ENCODE results near the gene SFMBT2.
"Not testable (repeated sequence)": the region's sequence is repeated elsewhere in the genome, so short reads cannot be mapped to it uniquely, and the experiment has no call there.

Gene SFMBT2

DNA sequence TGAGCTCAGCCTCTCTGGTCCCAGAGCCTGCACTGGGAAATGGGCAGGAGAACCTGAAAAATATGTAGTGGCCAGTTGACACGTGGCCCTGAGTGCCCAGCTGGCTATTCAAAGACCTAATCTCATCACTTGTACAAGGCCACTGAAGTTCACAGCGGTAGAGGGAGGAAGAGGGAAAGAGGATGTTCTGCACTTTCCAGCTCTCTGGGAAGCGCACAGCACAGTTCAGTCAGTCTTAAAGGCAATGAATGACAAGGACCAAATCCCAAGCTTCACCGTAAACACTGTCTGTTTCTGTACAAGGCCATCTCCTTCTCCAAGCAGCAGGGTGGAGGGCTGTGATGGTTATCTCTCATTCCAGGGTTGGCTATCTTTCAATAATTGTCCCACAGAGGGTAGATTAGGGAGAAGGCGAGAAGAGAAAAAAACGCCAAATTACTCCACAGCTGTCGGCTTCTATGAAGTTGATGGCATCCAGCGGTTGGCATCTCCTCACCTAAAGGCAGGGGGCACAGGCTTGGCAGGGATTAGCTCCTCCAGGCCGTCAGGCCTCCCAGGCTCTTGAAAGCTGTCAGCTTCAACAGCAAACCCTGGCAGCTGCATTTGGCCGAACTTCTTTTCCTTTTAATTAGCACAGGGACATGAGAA is 10.6 kb downstream of the SFMBT2 start:
- no peaks in the 10 kb centered on the region for H3K4me1 ChIP-seq (ENCODE audit: control insufficient read depth, insufficient read depth, low read length, unreplicated experiment)
- H2AFZ ChIP-seq (ENCODE audit: low read length, unreplicated experiment): no peak overlapping the region
- H3K36me3 ChIP-seq (ENCODE audit: insufficient read depth, low read length): no peaks in the 10 kb centered on the region
- no peaks in the 10 kb centered on the region for H3K27me3 ChIP-seq (ENCODE audit: insufficient read depth, low read length)
- H3K27ac ChIP-seq (ENCODE audit: low read depth, low read length): no peak overlapping the region
- H3K79me2 ChIP-seq (ENCODE audit: control insufficient read depth, insufficient read depth, low read length, unreplicated experiment): no peaks in the 10 kb centered on the region
- no peak overlapping the region for H3K4me3 ChIP-seq (ENCODE audit: low read depth, low read length)

DNA sequence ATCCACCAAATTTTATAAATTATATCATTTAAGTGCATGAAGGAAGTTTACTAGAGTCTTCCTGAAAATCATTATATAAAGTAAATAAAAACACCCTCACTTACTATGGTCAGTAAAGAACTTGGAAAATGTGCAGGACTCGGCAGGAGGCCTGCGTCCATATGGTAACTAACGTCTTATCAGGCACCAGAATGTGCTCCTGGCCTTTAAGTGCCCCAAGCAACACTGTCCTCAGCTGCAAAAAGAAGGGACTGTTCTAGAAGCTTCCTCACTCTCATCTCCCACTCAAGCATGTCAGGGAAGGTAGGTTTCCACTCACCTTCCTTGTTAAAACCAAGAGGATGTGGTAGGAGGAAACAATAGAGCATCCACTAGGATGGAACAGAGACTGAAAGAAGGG is 11.3 kb downstream of the SFMBT2 start:
- Histone ChIP-seq H3K4me1 (ENCODE audit: control insufficient read depth, insufficient read depth, low read length, unreplicated experiment) (no peaks in the 10 kb centered on the region), H3K27me3 (ENCODE audit: insufficient read depth, low read length) (no peaks in the 10 kb centered on the region), H3K27ac (ENCODE audit: low read depth, low read length) (no peak overlapping the region), H3K4me3 (ENCODE audit: low read depth, low read length) (no peak overlapping the region), H2AFZ (ENCODE audit: low read length, unreplicated experiment) (no peak overlapping the region), H3K36me3 (ENCODE audit: insufficient read depth, low read length) (no peaks in the 10 kb centered on the region), H3K79me2 (ENCODE audit: control insufficient read depth, insufficient read depth, low read length, unreplicated experiment) (no peaks in the 10 kb centered on the region)

DNA sequence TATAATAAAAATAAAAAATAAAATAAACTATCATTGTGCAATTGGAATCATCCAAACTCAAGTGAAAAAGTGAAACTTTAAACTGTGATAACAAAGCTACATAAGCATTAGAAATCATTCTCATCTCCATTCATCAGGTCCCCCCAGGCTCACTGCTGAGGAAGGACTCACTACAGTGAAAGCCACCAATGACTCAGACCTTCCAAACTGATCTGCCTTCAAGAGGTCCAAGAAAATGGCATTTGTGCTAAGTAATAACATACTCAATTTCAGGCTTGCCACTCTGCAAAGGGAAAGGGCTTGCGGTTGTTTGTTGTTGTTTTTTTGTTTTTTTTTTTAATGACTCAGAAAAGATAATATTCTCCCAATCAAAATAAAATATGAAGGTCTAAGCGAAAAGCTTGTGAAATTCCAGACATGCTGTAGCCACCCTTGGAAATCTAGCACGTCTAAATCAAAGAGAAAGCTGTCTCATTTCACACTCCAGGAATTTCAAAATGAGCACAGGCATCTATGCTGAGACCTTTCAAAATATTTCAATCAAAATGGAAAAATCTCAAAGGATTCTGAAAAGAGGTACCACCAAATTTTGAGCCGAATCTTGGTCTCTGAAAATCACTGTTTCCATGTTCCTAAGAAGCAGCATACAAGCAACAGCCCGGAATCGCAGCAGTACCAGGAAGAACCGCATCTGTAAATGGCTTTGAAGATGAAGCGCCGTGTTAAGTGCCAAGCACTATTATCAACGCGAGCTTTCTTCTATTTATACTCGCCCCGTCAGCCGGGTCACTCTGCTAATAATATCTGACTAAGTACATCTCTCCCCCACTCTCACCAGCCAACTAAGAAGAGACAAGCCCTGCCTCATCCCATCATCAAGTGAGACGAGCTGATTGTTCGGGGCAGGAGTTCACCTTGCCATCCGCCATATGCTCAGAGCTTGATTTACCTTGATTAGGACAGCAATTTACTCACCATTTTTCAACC is 13.5 kb downstream of the SFMBT2 start:
- Histone ChIP-seq H3K79me2 (ENCODE audit: control insufficient read depth, insufficient read depth, low read length, unreplicated experiment) (no peaks in the 10 kb centered on the region), H2AFZ (ENCODE audit: low read length, unreplicated experiment) (no peak overlapping the region), H3K36me3 (ENCODE audit: insufficient read depth, low read length) (no peaks in the 10 kb centered on the region), H3K27ac (ENCODE audit: low read depth, low read length) (no peak overlapping the region), H3K4me3 (ENCODE audit: low read depth, low read length) (no peak overlapping the region), H3K4me1 (ENCODE audit: control insufficient read depth, insufficient read depth, low read length, unreplicated experiment) (no peaks in the 10 kb centered on the region), H3K27me3 (ENCODE audit: insufficient read depth, low read length) (no peaks in the 10 kb centered on the region)

DNA sequence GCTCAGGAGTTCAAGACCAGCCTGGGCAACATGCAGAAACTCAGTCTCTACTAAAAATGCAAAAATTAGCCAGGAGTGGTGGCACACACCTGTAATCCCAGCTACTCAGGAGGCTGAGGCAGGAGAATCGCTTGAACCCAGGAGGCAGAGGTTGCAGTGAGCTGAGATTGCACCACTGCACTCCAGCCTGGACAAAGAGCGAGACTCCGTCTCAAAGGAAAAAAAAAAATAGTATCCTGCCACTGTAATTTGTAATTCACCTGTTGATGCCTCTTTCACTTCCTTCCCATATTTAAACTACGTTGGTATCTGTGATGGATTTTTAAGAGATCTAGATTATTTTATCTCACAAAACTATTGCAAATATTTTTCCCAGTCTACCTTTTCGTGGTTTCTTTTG is 18.5 kb downstream of the SFMBT2 start:
- H3K4me3 ChIP-seq (ENCODE audit: low read depth, low read length); H3K27ac ChIP-seq (ENCODE audit: low read depth, low read length); H3K79me2 ChIP-seq (ENCODE audit: control insufficient read depth, insufficient read depth, low read length, unreplicated experiment); H3K27me3 ChIP-seq (ENCODE audit: insufficient read depth, low read length); H3K4me1 ChIP-seq (ENCODE audit: control insufficient read depth, insufficient read depth, low read length, unreplicated experiment); H3K36me3 ChIP-seq (ENCODE audit: insufficient read depth, low read length); H2AFZ ChIP-seq (ENCODE audit: low read length, unreplicated experiment): not testable (repeated sequence)

DNA sequence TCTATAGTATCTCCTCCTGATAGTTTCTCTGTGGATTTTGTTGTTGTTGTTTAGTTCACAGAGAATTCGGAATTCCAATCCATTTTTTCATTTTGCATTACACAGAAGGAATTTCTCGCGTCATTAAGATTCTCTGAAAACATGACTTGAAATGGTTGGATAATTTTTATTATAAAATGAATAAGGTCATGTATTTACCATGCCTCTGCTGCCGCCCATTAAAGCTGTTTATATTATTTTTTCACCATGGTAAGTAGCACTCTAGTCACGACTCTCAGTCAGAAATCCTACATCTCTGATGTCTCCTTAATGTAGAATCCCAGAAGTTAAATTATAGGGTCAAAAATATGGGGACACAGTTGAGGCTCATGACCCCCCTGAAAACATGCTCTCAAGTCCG is 19.1 kb downstream of the SFMBT2 start:
- H3K27me3 ChIP-seq (ENCODE audit: insufficient read depth, low read length): no peaks in the 10 kb centered on the region
- no peak overlapping the region for H2AFZ ChIP-seq (ENCODE audit: low read length, unreplicated experiment)
- no peaks in the 10 kb centered on the region for H3K79me2 ChIP-seq (ENCODE audit: control insufficient read depth, insufficient read depth, low read length, unreplicated experiment)
- no peak overlapping the region for H3K4me3 ChIP-seq (ENCODE audit: low read depth, low read length)
- H3K36me3 ChIP-seq (ENCODE audit: insufficient read depth, low read length): no peaks in the 10 kb centered on the region
- no peak overlapping the region for H3K27ac ChIP-seq (ENCODE audit: low read depth, low read length)
- no peaks in the 10 kb centered on the region for H3K4me1 ChIP-seq (ENCODE audit: control insufficient read depth, insufficient read depth, low read length, unreplicated experiment)

DNA sequence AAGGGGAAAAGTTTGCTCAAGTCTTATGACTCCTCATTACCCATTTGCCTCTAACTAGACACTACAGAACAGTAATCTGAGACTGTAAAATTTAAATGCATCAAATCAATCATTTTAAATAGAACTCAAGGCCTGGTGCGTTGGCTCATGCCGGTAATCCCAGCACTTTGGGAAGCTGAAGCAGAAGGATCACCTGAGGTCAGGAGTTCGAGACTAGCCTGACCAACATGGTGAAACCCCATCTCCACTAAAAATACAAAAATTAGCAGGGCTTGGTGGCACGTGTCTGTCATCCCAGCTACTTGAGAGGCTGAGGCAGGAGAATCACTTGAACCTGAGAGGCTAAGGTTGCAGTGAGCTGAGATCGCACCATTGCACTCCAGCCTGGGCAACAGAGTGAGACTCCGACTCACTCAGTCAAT is 20.1 kb downstream of the SFMBT2 start:
- not testable (repeated sequence) for H3K79me2 ChIP-seq (ENCODE audit: control insufficient read depth, insufficient read depth, low read length, unreplicated experiment); H3K4me3 ChIP-seq (ENCODE audit: low read depth, low read length); H3K27ac ChIP-seq (ENCODE audit: low read depth, low read length); H3K36me3 ChIP-seq (ENCODE audit: insufficient read depth, low read length); H2AFZ ChIP-seq (ENCODE audit: low read length, unreplicated experiment); H3K27me3 ChIP-seq (ENCODE audit: insufficient read depth, low read length); H3K4me1 ChIP-seq (ENCODE audit: control insufficient read depth, insufficient read depth, low read length, unreplicated experiment)

DNA sequence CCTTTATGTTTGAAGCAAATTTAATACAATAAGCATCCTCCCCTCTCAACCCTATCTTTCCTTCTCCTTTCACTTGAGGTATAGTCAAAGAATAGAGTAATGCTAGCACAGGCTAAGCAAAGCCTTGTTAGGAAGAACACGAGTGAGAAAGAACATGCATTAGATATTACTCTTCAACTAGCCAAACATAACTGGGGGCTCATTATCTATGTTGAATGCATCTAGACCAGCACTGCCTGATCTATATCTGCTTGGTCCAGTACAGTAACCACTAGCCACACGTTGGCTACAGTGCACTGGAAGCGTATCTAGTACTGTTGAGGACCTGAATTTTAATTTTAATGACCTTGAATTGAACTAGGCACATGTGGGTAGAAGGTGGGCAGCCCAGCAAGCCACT is 21.0 kb downstream of the SFMBT2 start:
- no peaks in the 10 kb centered on the region for H3K4me1 ChIP-seq (ENCODE audit: control insufficient read depth, insufficient read depth, low read length, unreplicated experiment)
- H3K79me2 ChIP-seq (ENCODE audit: control insufficient read depth, insufficient read depth, low read length, unreplicated experiment): no peaks in the 10 kb centered on the region
- H3K36me3 ChIP-seq (ENCODE audit: insufficient read depth, low read length): no peaks in the 10 kb centered on the region
- no peak overlapping the region for H3K27ac ChIP-seq (ENCODE audit: low read depth, low read length)
- no peak overlapping the region for H2AFZ ChIP-seq (ENCODE audit: low read length, unreplicated experiment)
- H3K4me3 ChIP-seq (ENCODE audit: low read depth, low read length): no peak overlapping the region
- no peaks in the 10 kb centered on the region for H3K27me3 ChIP-seq (ENCODE audit: insufficient read depth, low read length)

DNA sequence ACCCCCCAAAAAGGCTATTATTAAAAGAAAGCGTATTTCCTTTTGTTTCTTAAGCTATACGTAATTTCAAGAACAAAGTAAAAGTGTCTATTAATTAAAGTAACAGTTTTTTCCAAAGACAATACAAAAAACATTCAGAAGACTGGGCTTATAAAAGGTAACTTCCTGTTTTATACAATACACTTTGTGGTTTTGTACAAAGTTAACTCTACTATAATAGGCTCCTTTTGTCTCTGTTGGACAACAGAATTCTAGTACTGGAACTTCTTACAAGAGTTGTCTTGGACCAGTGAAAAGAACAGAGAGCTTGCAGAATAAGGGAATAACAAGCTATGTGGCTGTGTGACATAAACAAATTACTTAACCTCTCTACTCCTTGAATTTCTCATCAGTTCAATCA is 21.5 kb downstream of the SFMBT2 start:
- no peaks in the 10 kb centered on the region for H3K4me1 ChIP-seq (ENCODE audit: control insufficient read depth, insufficient read depth, low read length, unreplicated experiment)
- no peaks in the 10 kb centered on the region for H3K27me3 ChIP-seq (ENCODE audit: insufficient read depth, low read length)
- H3K79me2 ChIP-seq (ENCODE audit: control insufficient read depth, insufficient read depth, low read length, unreplicated experiment): no peaks in the 10 kb centered on the region
- H3K27ac ChIP-seq (ENCODE audit: low read depth, low read length): no peak overlapping the region
- H3K36me3 ChIP-seq (ENCODE audit: insufficient read depth, low read length): no peaks in the 10 kb centered on the region
- H3K4me3 ChIP-seq (ENCODE audit: low read depth, low read length): no peak overlapping the region
- no peak overlapping the region for H2AFZ ChIP-seq (ENCODE audit: low read length, unreplicated experiment)

DNA sequence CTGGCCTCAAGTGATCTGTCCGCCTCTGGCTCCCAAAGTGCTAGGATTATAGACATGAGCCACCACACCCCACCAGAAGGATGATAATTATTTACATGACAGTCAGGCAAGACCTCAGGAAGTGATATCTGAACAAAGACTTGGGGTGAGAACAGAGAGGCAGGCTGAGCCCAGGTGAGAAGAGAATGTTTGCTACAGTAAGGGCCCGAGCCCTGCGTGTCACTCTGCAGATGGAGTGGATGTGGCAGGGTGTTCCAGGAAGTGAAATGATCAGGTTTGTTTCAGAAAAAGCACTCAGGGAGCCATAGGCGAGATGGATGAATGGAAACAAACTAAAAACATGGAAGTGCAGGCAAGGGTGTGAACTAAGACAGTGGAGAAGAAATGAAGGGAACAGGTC is 22.2 kb downstream of the SFMBT2 start:
- Histone ChIP-seq H3K27me3 (ENCODE audit: insufficient read depth, low read length) (no peaks in the 10 kb centered on the region), H3K79me2 (ENCODE audit: control insufficient read depth, insufficient read depth, low read length, unreplicated experiment) (no peaks in the 10 kb centered on the region), H3K4me3 (ENCODE audit: low read depth, low read length) (no peak overlapping the region), H3K4me1 (ENCODE audit: control insufficient read depth, insufficient read depth, low read length, unreplicated experiment) (no peaks in the 10 kb centered on the region), H3K27ac (ENCODE audit: low read depth, low read length) (no peak overlapping the region), H2AFZ (ENCODE audit: low read length, unreplicated experiment) (no peak overlapping the region), H3K36me3 (ENCODE audit: insufficient read depth, low read length) (no peaks in the 10 kb centered on the region)

DNA sequence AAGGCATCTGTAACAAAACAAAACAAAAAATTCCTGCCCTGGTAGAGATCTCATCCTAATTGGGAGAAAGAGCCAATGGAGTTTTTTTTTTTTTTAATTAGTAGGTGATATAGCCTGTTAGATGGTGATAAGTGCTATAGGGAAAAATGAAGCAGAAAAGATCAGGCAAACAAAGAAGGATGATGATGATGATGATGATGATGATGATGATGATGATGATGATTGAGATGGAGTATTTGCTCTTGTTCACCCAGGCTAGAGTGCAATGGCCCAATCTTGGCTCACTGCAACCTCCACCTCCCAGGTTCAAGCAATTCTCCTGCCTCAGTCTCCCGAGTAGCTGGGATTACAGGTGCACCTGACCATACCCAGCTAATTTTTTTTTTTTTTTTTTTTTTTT is 22.7 kb downstream of the SFMBT2 start:
- H3K79me2 ChIP-seq (ENCODE audit: control insufficient read depth, insufficient read depth, low read length, unreplicated experiment); H3K36me3 ChIP-seq (ENCODE audit: insufficient read depth, low read length); H3K27ac ChIP-seq (ENCODE audit: low read depth, low read length); H3K4me3 ChIP-seq (ENCODE audit: low read depth, low read length); H2AFZ ChIP-seq (ENCODE audit: low read length, unreplicated experiment); H3K4me1 ChIP-seq (ENCODE audit: control insufficient read depth, insufficient read depth, low read length, unreplicated experiment); H3K27me3 ChIP-seq (ENCODE audit: insufficient read depth, low read length): not testable (repeated sequence)

DNA sequence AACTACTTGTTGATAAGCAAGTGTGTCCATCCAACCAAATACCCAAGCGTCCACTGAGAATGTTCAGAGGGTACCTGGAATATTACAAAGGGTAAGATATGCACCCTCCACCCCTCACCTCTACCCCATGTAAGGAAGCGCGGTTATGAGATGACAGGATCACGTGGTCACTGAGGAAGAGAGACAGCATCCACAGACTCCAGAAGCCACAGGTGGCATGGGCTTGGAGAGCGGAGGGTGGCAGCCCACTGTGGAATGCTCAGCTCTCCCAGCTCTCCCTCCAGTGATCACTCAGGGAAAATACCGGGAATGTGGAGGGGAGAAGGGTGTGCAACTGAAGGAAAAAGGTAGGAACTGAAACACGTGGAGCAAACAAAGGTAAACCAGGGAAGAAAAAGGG is 25.7 kb downstream of the SFMBT2 start:
- Histone ChIP-seq H3K27ac (ENCODE audit: low read depth, low read length) (no peak overlapping the region), H2AFZ (ENCODE audit: low read length, unreplicated experiment) (no peak overlapping the region), H3K36me3 (ENCODE audit: insufficient read depth, low read length) (no peaks in the 10 kb centered on the region), H3K4me1 (ENCODE audit: control insufficient read depth, insufficient read depth, low read length, unreplicated experiment) (no peaks in the 10 kb centered on the region), H3K79me2 (ENCODE audit: control insufficient read depth, insufficient read depth, low read length, unreplicated experiment) (no peaks in the 10 kb centered on the region), H3K4me3 (ENCODE audit: low read depth, low read length) (no peak overlapping the region), H3K27me3 (ENCODE audit: insufficient read depth, low read length) (no peaks in the 10 kb centered on the region)
